HG02943 (cell line): ENCODE results near the gene PRRC2B.
"Not testable (repeated sequence)": the region's sequence is repeated elsewhere in the genome, so short reads cannot be mapped to it uniquely, and the experiment has no call there.

Experiments used
- ATAC-seq: cut with Tn5 transposase; IDR thresholded peaks from one replicate; pipeline ENCODE4 v1.9.1; 2021; ENCODE audit warnings: mild to moderate bottlenecking, low read depth, moderate library complexity; ENCODE audit not compliant: unreplicated experiment

Gene PRRC2B

GRCh38 chr9:131467214-131467935 is 73.5 kb downstream of the PRRC2B start:
- no peak for ATAC-seq

- no peak for ATAC-seq
These were observed 74.1 kb downstream of the PRRC2B start for GRCh38 chr9:131468031-131468430.

GRCh38 chr9:131469356-131469755 is 75.5 kb downstream of the PRRC2B start:
- no peak for ATAC-seq

- ATAC-seq = no peak
These were observed 76.1 kb downstream of the PRRC2B start for GRCh38 chr9:131469951-131470350.

- ATAC-seq = no peak
These were observed 76.7 kb downstream of the PRRC2B start for GRCh38 chr9:131470581-131470991.

GRCh38 chr9:131472085-131472484 is 78.2 kb downstream of the PRRC2B start:
- ATAC-seq = not testable (repeated sequence)

- ATAC-seq = no peak
These were observed 79.5 kb downstream of the PRRC2B start for GRCh38 chr9:131473198-131473885.

GRCh38 chr9:131473891-131474290 is 80.0 kb downstream of the PRRC2B start:
- ATAC-seq = no peak

GRCh38 chr9:131474711-131475110 is 80.8 kb downstream of the PRRC2B start:
- no peak for ATAC-seq

- ATAC-seq = no peak
These were observed 81.4 kb downstream of the PRRC2B start for GRCh38 chr9:131475111-131475955.

GRCh38 chr9:131475956-131476776 is 82.3 kb downstream of the PRRC2B start:
- no peak for ATAC-seq

- no peak for ATAC-seq
These were observed 83.0 kb downstream of the PRRC2B start for GRCh38 chr9:131476777-131477345.

GRCh38 chr9:131477367-131477766 is 83.5 kb downstream of the PRRC2B start:
- ATAC-seq = no peak

- no peak for ATAC-seq
These were observed 84.0 kb downstream of the PRRC2B start for GRCh38 chr9:131477816-131478419.

GRCh38 chr9:131478421-131478868 is 84.6 kb downstream of the PRRC2B start:
- ATAC-seq = no peak

GRCh38 chr9:131478911-131479310 is 85.0 kb downstream of the PRRC2B start:
- ATAC-seq = no peak

GRCh38 chr9:131480258-131480657 is 86.4 kb downstream of the PRRC2B start:
- no peak for ATAC-seq

- no peak for ATAC-seq
These were observed 87.8 kb downstream of the PRRC2B start for GRCh38 chr9:131481441-131482342.
